GM23248 (cell line): Measurements from ENCODE around the gene RINL. TPM values are rescaled to one million over a fixed set of nuclear protein-coding genes. Genes with fewer than 3 reads are reported as not detected.

Experiments used
- DNase-seq: peaks from one replicate; pipeline ENCODE4 v3.0.0-alpha.2; 2015
- H2AFZ ChIP-seq: fragments of 200-600 bp; sonication (generic); 2 replicates; pipeline ENCODE4 v1.6.1; 2016; ENCODE audit warnings: antibody characterized with exemption
- H3F3A ChIP-seq: fragments of 200-600 bp; sonication (generic); 2 replicates; pipeline ENCODE4 v1.6.1; 2016; ENCODE audit warnings: mild to moderate bottlenecking, antibody characterized with exemption, mixed run types; ENCODE audit not compliant: insufficient read depth
- H3K27ac ChIP-seq: fragments of 200-600 bp; sonication (generic); 2 replicates; pipeline ENCODE4 v1.5.1; 2016; ENCODE audit warnings: mild to moderate bottlenecking
- H3K27me3 ChIP-seq: fragments of 200-600 bp; sonication (generic); replicated peaks from 2 replicates; pipeline ENCODE4 v1.6.1; 2016; ENCODE audit warnings: mild to moderate bottlenecking; ENCODE audit not compliant: insufficient read depth
- H3K36me3 ChIP-seq: fragments of 200-600 bp; sonication (generic); 2 replicates; pipeline ENCODE4 v1.6.1; 2016; ENCODE audit warnings: low read depth, mild to moderate bottlenecking
- H3K4me1 ChIP-seq: fragments of 200-600 bp; sonication (generic); 2 replicates; pipeline ENCODE4 v1.6.1; 2016; ENCODE audit warnings: mild to moderate bottlenecking; ENCODE audit not compliant: insufficient read depth
- H3K4me2 ChIP-seq: fragments of 200-600 bp; sonication (generic); one replicate; pipeline ENCODE4 v1.6.1; 2016; ENCODE audit warnings: mild to moderate bottlenecking; ENCODE audit not compliant: unreplicated experiment
- H3K4me3 ChIP-seq: fragments of 200-600 bp; sonication (generic); 2 replicates; pipeline ENCODE4 v1.5.1; 2016; ENCODE audit warnings: mild to moderate bottlenecking
- H3K79me2 ChIP-seq: fragments of 200-600 bp; sonication (generic); 2 replicates; pipeline ENCODE4 v1.6.1; 2016; ENCODE audit warnings: mild to moderate bottlenecking; ENCODE audit not compliant: insufficient read depth
- H3K9ac ChIP-seq: fragments of 200-600 bp; sonication (generic); 2 replicates; pipeline ENCODE4 v1.6.1; 2016; ENCODE audit warnings: mild to moderate bottlenecking
- H3K9me2 ChIP-seq: fragments of 200-600 bp; sonication (generic); 2 replicates; pipeline ENCODE4 v1.6.1; 2016; ENCODE audit warnings: mixed run types, mild to moderate bottlenecking, moderate library complexity; ENCODE audit not compliant: insufficient read depth
- H3K9me3 ChIP-seq: fragments of 200-600 bp; sonication (generic); one replicate; pipeline ENCODE4 v1.6.1; 2017; ENCODE audit warnings: low read depth
- H4K20me1 ChIP-seq: fragments of 200-600 bp; sonication (generic); 2 replicates; pipeline ENCODE4 v1.6.0; 2016; ENCODE audit not compliant: insufficient read depth
- EZH2 ChIP-seq: fragments of 200-600 bp; sonication (generic); IDR thresholded peaks from 2 replicates; pipeline ENCODE4 v1.6.1; 2018; ENCODE audit warnings: antibody characterized with exemption, mild to moderate bottlenecking; ENCODE audit not compliant: insufficient read depth, poor library complexity, severe bottlenecking
- EZH2phosphoT487 ChIP-seq: fragments of 200-600 bp; sonication (generic); IDR thresholded peaks from 2 replicates; pipeline ENCODE4 v1.6.1; 2018; ENCODE audit warnings: antibody characterized with exemption, moderate library complexity, mild to moderate bottlenecking, low read depth; ENCODE audit not compliant: insufficient read depth
- whole genome bisulfite sequencing, 2 experiments: methylation state at CpG; one replicate each; pipeline ENCODE4 v1.1.6; 2015 to 2017; ENCODE audit warnings: low lambda C conversion rate in 2 of 2, low coverage in 1 of 2; ENCODE audit errors: missing lambda C conversion rate in 2 of 2; 5-methylcytosine and 5-hydroxymethylcytosine counted together
- in situ Hi-C: fragments of 300-500 bp; cut with MboI; formaldehyde crosslinking; loops from 2 replicates; pipeline ENCODE4 v1.15.0; 2020
- polyA plus RNA-seq: library from polyadenylated mRNA; unstranded; fragments of >200 nt; fragmentation: Nextera tagmentation; extraction: Ambion mirVana; gene quantifications from 2 replicates; pipeline ENCODE4 v1.2.1, GENCODE V29; 2016
- total RNA-seq: library from RNA; depleted of rRNA; stranded (reverse); fragments of >200 nt; shearing (Covaris generic); gene quantifications from 2 replicates; pipeline ENCODE4 v1.2.3, GENCODE V29; 2014

Gene RINL
- total and polyA plus RNA-seq, 2 experiments from 2014 or later: 2.0 to 5.8 TPM

DNA sequence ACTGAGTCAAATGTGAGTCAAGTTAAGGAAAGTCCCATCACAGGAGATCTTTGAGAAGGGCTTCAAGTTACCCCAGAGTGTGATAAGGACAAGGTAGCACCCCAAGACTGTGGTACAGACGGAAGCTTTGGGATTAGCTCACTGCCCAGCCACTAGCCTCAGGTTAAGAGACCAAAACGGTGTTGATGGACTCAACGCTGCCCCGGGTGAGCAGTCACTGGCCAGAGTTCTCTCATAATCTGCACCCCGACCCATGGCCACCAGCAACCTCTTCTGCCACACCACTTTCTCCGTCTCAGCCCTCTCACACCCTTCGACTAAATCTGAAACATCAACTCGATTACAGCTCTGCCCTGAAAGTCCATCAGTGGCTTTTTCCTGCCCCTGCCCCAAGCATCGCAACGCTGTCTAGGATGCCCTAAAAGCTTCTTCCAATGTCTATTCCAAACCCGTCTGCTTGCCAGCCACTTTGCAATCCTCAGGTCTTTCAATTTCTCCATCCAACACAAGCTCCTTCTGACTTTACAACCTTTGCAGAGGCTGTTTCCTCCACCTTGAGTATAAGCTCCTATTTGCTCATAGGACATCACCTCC, 33.9 kb downstream of the RINL start:
- H3K36me3 ChIP-seq: peaks cover 79% of the 10 kb centered on the region

DNA sequence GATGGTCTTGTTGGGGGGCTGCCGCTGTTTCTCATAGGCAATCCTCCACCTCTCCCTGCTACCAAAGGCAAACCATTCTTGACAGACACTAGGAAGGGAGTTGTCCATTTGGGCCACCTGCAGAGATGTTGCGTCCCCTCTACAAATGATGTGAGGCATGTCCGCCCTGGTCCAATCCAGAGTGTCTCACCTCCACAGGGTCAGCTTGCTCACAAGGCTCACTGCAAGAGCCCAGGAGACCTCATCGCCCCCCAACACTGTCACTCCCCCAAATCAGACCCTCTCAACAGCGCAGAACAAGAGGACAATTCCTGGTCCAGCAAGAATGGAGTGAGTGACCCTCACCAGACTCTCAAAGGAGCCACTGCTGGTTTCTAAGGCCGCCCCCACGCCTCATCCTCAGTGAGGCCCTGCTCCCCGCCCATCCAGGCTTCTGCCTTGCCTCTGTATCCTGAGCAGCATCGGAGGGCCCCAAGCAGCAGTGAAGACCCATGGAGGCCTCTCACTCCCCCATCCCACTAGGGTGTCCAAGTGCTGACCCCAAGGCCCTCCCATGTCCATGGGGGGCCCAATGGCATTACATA, 34.8 kb downstream of the RINL start:
- Histone ChIP-seq H3K9me2 (no peaks in the 10 kb centered on the region), H3K27me3 (no peaks in the 10 kb centered on the region), H3K36me3 (peaks cover 84% of the 10 kb centered on the region), H3K9ac (no peak overlapping the region), H3K9me3 (no peaks in the 10 kb centered on the region), H3F3A (peaks cover 40% of the 10 kb centered on the region), H3K4me3 (no peak overlapping the region), H2AFZ (no peak overlapping the region), H3K4me2 (no peak overlapping the region), H4K20me1 (peaks cover 13% of the 10 kb centered on the region; the same call in 1 of the 2 replicates), H3K79me2 (peaks cover 95% of the 10 kb centered on the region), H3K4me1 (peaks cover 8% of the 10 kb centered on the region; the same call in 1 of the 2 replicates), H3K27ac (no peak overlapping the region)
- WGBS, 2 experiments: 93 to 96% methylated on average over 9 of the region's 9 CpGs
- in situ Hi-C loops: no loop called here
- no peak for TF ChIP-seq EZH2phosphoT487
- TF ChIP-seq EZH2: no peak
- DNase-seq: no peak

More for the DNA sequence above, 33.9 kb downstream of the RINL start:
- H3K27me3 ChIP-seq: no peaks in the 10 kb centered on the region
- no peak for DNase-seq
- no peak overlapping the region for H3K9ac ChIP-seq
- no peak overlapping the region for H2AFZ ChIP-seq
- TF ChIP-seq EZH2 (no peak), EZH2phosphoT487 (no peak)
- peaks cover 39% of the 10 kb centered on the region for H3F3A ChIP-seq
- no peaks in the 10 kb centered on the region for H3K9me3 ChIP-seq
- peaks cover 13% of the 10 kb centered on the region; the same call in 1 of the 2 replicates for H4K20me1 ChIP-seq
- in situ Hi-C loops: no loop called here
- H3K9me2 ChIP-seq: no peaks in the 10 kb centered on the region
- H3K4me1 ChIP-seq: peaks cover 9% of the 10 kb centered on the region; the same call in 1 of the 2 replicates
- no peak overlapping the region for H3K4me2 ChIP-seq
- 92 to 94% methylated on average over 11 of the region's 11 CpGs for WGBS, 2 experiments
- no peak overlapping the region for H3K27ac ChIP-seq
- no peak overlapping the region for H3K4me3 ChIP-seq
- H3K79me2 ChIP-seq: peaks cover 98% of the 10 kb centered on the region

DNA sequence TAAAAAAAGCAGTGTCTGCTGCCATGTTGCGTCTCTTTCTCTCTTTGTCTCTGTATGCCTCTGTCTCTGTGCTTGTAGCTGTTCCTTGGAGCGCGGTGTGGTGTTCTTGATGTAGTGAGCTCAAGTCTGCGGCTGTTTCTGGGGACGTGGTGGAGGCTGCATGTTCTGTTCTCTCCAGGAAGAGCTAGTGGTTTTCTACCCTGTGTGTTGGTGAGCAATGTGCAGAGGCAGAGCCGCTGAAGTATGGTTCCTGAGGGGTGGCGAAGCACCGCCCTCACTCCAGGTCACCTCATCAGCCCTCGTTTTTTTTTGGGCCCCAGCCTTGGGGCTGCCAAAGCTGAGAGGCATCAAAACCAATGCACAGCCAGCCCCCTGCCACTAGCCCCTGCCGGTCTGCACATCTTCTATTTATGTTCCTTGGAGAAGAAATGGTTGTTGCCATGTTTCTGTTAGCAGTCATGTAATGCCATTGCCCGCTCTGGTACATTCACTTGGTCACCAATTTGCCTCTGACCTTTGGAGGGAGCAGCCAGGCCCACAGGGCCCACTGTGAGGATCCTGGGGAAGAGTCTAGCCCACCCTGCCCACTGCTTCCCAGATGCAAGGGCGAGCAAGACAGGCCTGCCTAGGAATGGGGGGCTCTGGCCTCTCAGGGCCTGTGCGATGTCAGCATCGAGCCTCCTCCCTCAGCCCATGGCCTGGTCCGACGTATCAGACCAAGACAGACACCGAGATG, 35.5 kb downstream of the RINL start:
- H2AFZ ChIP-seq: no peak overlapping the region
- no peak overlapping the region for H3K9ac ChIP-seq
- H3K9me3 ChIP-seq: no peaks in the 10 kb centered on the region
- H4K20me1 ChIP-seq: peaks cover 10% of the 10 kb centered on the region; the same call in 1 of the 2 replicates
- no peaks in the 10 kb centered on the region for H3K9me2 ChIP-seq
- WGBS, 2 experiments: 85% methylated on average over 17 of the region's 17 CpGs
- no peaks in the 10 kb centered on the region for H3K27me3 ChIP-seq
- peaks cover 91% of the 10 kb centered on the region for H3K36me3 ChIP-seq
- peaks cover 88% of the 10 kb centered on the region for H3K79me2 ChIP-seq
- no peak for DNase-seq
- TF ChIP-seq EZH2phosphoT487: no peak
- no peak overlapping the region for H3K27ac ChIP-seq
- H3K4me2 ChIP-seq: no peak overlapping the region
- H3F3A ChIP-seq: peaks cover 42% of the 10 kb centered on the region
- H3K4me3 ChIP-seq: no peak overlapping the region
- in situ Hi-C loops: no loop called here
- peaks cover 1% of the 10 kb centered on the region; the same call in 1 of the 2 replicates for H3K4me1 ChIP-seq

DNA sequence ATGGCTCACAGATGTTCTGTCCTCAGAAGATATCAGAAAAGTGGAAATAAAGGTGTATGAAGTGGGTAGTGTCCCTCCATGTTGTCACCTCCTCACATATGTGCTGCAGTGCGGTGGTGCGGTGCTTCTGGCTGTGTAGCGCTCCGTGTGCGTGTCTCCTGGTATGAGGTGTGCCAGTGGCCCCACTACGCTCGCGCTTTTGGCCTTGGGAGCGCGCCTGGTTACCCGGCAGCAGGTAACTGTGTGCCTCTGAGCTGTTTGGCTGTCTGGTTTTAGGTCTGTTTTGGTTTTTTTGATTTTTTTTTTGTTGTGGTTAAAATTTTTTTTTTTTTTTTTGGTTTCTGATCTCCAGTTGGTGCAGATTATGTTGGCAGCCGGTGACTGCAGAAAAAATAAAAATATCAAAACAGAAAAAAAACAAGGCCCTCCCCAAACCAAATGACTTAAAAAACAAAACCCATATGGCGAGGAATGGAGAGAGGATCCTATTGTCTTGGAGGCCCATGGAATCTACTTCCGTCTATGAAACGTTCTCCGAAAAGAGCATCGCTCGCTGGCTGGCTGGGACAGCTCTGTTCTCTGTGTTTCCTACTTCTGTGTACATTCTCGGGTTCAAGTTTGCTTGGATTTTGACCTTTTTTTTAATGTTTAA, 36.2 kb downstream of the RINL start:
- 91 to 94% methylated on average over 19 of the region's 19 CpGs for WGBS, 2 experiments
- H3K4me2 ChIP-seq: no peak overlapping the region
- DNase-seq: no peak
- peaks cover 48% of the 10 kb centered on the region for H3F3A ChIP-seq
- peaks cover 5% of the 10 kb centered on the region; the same call in 1 of the 2 replicates for H4K20me1 ChIP-seq
- peaks cover 82% of the 10 kb centered on the region for H3K79me2 ChIP-seq
- peaks cover 94% of the 10 kb centered on the region for H3K36me3 ChIP-seq
- H3K9ac ChIP-seq: no peak overlapping the region
- no peaks in the 10 kb centered on the region for H3K27me3 ChIP-seq
- H3K4me1 ChIP-seq: no peaks in the 10 kb centered on the region
- in situ Hi-C loops: no loop called here
- no peak overlapping the region for H3K4me3 ChIP-seq
- TF ChIP-seq EZH2: no peak
- TF ChIP-seq EZH2phosphoT487: no peak
- H3K9me3 ChIP-seq: no peaks in the 10 kb centered on the region
- H3K9me2 ChIP-seq: no peaks in the 10 kb centered on the region
- H2AFZ ChIP-seq: no peak overlapping the region
- H3K27ac ChIP-seq: no peak overlapping the region
